Mammary epithelial cell (primary cell): ENCODE measurements around the gene USP17L28.
"Not testable (repeated sequence)": the region's sequence is repeated elsewhere in the genome, so short reads cannot be mapped to it uniquely, and the experiment has no call there.

ENCODE experiments used
- EZH2 ChIP-seq: IDR thresholded peaks from 2 replicates; pipeline ENCODE4 v1.6.1; 2012; ENCODE audit warnings: low read length, inconsistent platforms, borderline replicate concordance
- TF ChIP-seq, protein P1 (sequence below), 2 donors: IDR thresholded peaks in 1 of 2; conservative IDR thresholded peaks in 1 of 2; 2 replicates each; pipeline ENCODE4 v1.5.1; 2011 to 2012; ENCODE audit warnings: inconsistent platforms in 2 of 2, low read length in 2 of 2, mild to moderate bottlenecking in 2 of 2, control low read depth in 1 of 2, low read depth in 1 of 2; ENCODE audit not compliant: insufficient read depth in 1 of 2; ENCODE audit errors: extremely low read depth in 1 of 2

DNA sequence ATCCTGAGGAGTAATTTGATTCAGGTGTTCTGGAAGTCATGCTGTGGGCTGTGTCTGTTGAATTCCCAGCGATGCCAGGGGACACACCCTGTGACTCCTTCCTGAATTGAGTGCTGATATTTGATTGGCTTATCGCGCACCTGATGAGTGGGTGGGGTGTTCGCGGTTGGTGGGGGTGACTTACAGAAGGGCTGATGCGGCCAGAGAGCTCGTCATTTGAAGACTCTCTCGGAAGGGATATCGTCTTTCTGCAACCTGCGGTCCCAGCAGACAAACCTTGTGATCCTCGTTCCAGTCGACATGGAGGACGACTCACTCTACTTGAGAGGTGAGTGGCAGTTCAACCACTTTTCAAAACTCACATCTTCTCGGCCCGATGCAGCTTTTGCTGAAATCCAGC, 14.3 kb upstream of the USP17L28 start, which contains the start of gene USP17L26:
- TF ChIP-seq, protein P1, sequence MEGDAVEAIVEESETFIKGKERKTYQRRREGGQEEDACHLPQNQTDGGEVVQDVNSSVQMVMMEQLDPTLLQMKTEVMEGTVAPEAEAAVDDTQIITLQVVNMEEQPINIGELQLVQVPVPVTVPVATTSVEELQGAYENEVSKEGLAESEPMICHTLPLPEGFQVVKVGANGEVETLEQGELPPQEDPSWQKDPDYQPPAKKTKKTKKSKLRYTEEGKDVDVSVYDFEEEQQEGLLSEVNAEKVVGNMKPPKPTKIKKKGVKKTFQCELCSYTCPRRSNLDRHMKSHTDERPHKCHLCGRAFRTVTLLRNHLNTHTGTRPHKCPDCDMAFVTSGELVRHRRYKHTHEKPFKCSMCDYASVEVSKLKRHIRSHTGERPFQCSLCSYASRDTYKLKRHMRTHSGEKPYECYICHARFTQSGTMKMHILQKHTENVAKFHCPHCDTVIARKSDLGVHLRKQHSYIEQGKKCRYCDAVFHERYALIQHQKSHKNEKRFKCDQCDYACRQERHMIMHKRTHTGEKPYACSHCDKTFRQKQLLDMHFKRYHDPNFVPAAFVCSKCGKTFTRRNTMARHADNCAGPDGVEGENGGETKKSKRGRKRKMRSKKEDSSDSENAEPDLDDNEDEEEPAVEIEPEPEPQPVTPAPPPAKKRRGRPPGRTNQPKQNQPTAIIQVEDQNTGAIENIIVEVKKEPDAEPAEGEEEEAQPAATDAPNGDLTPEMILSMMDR (conservative IDR thresholded peaks at IDR 0.05 in 1 of 2, IDR thresholded peaks at IDR 0.05 in 1 of 2; ENCODE audit: extremely low read depth in 1 of 2, insufficient read depth in 1 of 2, low read depth in 1 of 2, low read length in 2 of 2) = not testable (repeated sequence)
- TF ChIP-seq EZH2 = not testable (repeated sequence)
